Adrenal gland (tissue), 12 donors: Measurements from ENCODE around the gene CCDC124. TPM values are rescaled to one million over a fixed set of nuclear protein-coding genes. Genes with fewer than 3 reads are reported as not detected.
"Not testable (repeated sequence)": the region's sequence is repeated elsewhere in the genome, so short reads cannot be mapped to it uniquely, and the experiment has no call there.

Experiments used
- DNase-seq, 7 donors: peaks; one replicate each; pipeline ENCODE4 v3.0.0-alpha.2; 2019 to 2020
- H3K27ac ChIP-seq, 5 donors: fragments of 200-600 bp; sonication (generic) in 4 of 5; 1 replicate in 3 of 5; 2 replicates in 2 of 5; pipeline versions ENCODE4 v1.5.1 to v1.8.0; 2016 to 2020; ENCODE audit warnings: mild to moderate bottlenecking in 1 of 5
- H3K27me3 ChIP-seq: fragments of 200-600 bp; 2 replicates; pipeline ENCODE4 v1.8.0; 2021
- H3K36me3 ChIP-seq, 2 donors: fragments of 200-600 bp; replicated peaks in 1 of 2; 1 replicate in 1 of 2; 2 replicates in 1 of 2; pipeline versions ENCODE4 v1.5.1 to v1.8.0; 2018 to 2022
- H3K4me1 ChIP-seq, 2 donors: fragments of 200-600 bp; replicated peaks in 1 of 2; 1 replicate in 1 of 2; 2 replicates in 1 of 2; pipeline versions ENCODE4 v1.5.1 to v1.8.0; 2018 to 2021
- H3K4me3 ChIP-seq, 4 donors: fragments of 200-600 bp; sonication (generic) in 3 of 4; one replicate each; pipeline ENCODE4 v1.5.1; 2016 to 2018
- H3K9me3 ChIP-seq, 3 donors: fragments of 200-600 bp; sonication (generic) in 1 of 3; replicated peaks in 1 of 3; 1 replicate in 2 of 3; 2 replicates in 1 of 3; pipeline versions ENCODE4 v1.5.1 to v1.8.0; 2016 to 2021
- CTCF ChIP-seq, 6 experiments: fragments of 450-650 bp in 4 of 6; fragments of 200-600 bp in 2 of 6; sonication (generic) in 1 of 6; IDR thresholded peaks; 1 replicate in 5 of 6; 2 replicates in 1 of 6; pipeline versions ENCODE4 v1.5.1 to v1.8.0; 2016 to 2021; ENCODE audit warnings: antibody characterized with exemption in 6 of 6, mild to moderate bottlenecking in 2 of 6, moderate library complexity in 1 of 6
- POLR2A ChIP-seq, 2 donors: fragments of 450-650 bp; IDR thresholded peaks; one replicate each; pipeline ENCODE4 v1.6.1; 2017; ENCODE audit warnings: antibody characterized with exemption in 2 of 2, mild to moderate bottlenecking in 2 of 2, moderate library complexity in 1 of 2
- WGBS, 4 donors: extraction: QIAGEN DNeasy Blood & Tissue Kit in 2 of 4; methylation state at CpG; one replicate each; pipeline versions ENCODE4 v1.1.5 to v1.1.7; 2013 to 2017; 5-methylcytosine and 5-hydroxymethylcytosine counted together
- intact Hi-C, 2 donors: fragments of 100-400 bp; cut with DNase I; formaldehyde crosslinking; loops; one replicate each; pipeline versions ENCODE4 v1.14.1 to v1.15.0; 2022 to 2023
- polyA plus RNA-seq, 3 donors: library from polyadenylated mRNA; stranded (reverse); fragments of 200-250 nt in 2 of 3; fragments of 350-450 nt in 1 of 3; fragmentation: Illumina TruSeq in 1 of 3; extraction: RNeasy Lipid Tissue Mini Kit (QIAGEN cat#74804) in 1 of 3; gene quantifications; one replicate each; pipeline ENCODE4 v1.2.3, GENCODE V29; 2013 to 2014
- total RNA-seq, 9 donors: library from RNA; depleted of rRNA in 4 of 9; stranded (reverse); fragments of >200 nt in 4 of 9; fragments of 120-200 nt in 1 of 9; fragmentation: NEBNext Ultra II Directional in 1 of 9; extraction: Animal tissue kit (Norgen Biotek cat#: 25700) in 1 of 9; gene quantifications; one replicate each; pipeline versions ENCODE4 v1.1.0 to v1.2.4, GENCODE V29; 2013 to 2023
- donor health status: healthy with polysubstance abuse.
- donor health status: Bipolar disorder and iron deficiency.
- donor health status: DM: yes; HTN: yes; CAD: no.
- donor health status: DM: no; HTN: no; CAD: no.
- donor health status: DM: no; HTN: no; CAD: no.
- donor health status: DM: yes; HTN: yes; CAD: no.

The CCDC124 gene
- total and polyA plus RNA-seq, 12 donors, result 11.3 to 143 (median 65.9) TPM

- no peaks in the 10 kb centered on the region for H3K9me3 ChIP-seq
- no peaks in the 10 kb centered on the region for H3K4me1 ChIP-seq
- 68 to 76% (median 72%) methylated on average over 5 to 17 of the region's 17 CpGs for WGBS, 4 donors
- DNase-seq, result no peak
- H3K27ac ChIP-seq, result no peak overlapping the region
- no peak for TF ChIP-seq POLR2A (IDR thresholded peaks at IDR 0.05)
- no peak for TF ChIP-seq CTCF (IDR thresholded peaks at IDR 0.05)
- no peaks in the 10 kb centered on the region for H3K36me3 ChIP-seq
- no peaks in the 10 kb centered on the region for H3K27me3 ChIP-seq
- intact Hi-C loops, result no loop called here
- no peak overlapping the region for H3K4me3 ChIP-seq
These were observed 52.4 kb downstream of the CCDC124 start for GRCh38 chr19:17985037-17985818.

- DNase-seq, H3K27me3 ChIP-seq, intact Hi-C loops, H3K9me3 ChIP-seq, H3K4me3 ChIP-seq, H3K36me3 ChIP-seq, H3K4me1 ChIP-seq, H3K27ac ChIP-seq: not testable (repeated sequence)
- WGBS, 4 donors, result 73 to 84% (median 78%) methylated on average over 7 to 8 of the region's 8 CpGs
These were observed 53.8 kb downstream of the CCDC124 start for GRCh38 chr19:17986569-17986968.

GRCh38 chr19:17988161-17988560, 55.3 kb downstream of the CCDC124 start:
- intact Hi-C loops, result no loop called here

GRCh38 chr19:17989425-17990094, 56.7 kb downstream of the CCDC124 start:
- intact Hi-C loops, result no loop called here
- Histone ChIP-seq H3K4me3 (no peak overlapping the region), H3K36me3 (no peaks in the 10 kb centered on the region), H3K27ac (no peak overlapping the region), H3K27me3 (no peaks in the 10 kb centered on the region), H3K9me3 (no peaks in the 10 kb centered on the region), H3K4me1 (no peaks in the 10 kb centered on the region)
- no peak for DNase-seq
- TF ChIP-seq CTCF (IDR thresholded peaks at IDR 0.05) (no peak), POLR2A (IDR thresholded peaks at IDR 0.05) (no peak)
- 88 to 93% (median 90%) methylated on average over 16 of the region's 16 CpGs for WGBS, 4 donors

More at GRCh38 chr19:17988161-17988560, 55.3 kb downstream of the CCDC124 start:
- H3K27ac ChIP-seq, result no peak overlapping the region
- H3K9me3 ChIP-seq, result no peaks in the 10 kb centered on the region
- no peaks in the 10 kb centered on the region for H3K27me3 ChIP-seq
- no peak for TF ChIP-seq POLR2A (IDR thresholded peaks at IDR 0.05)
- no peak for TF ChIP-seq CTCF (IDR thresholded peaks at IDR 0.05)
- 88 to 93% (median 90%) methylated on average over 12 to 13 of the region's 13 CpGs for WGBS, 4 donors
- no peak overlapping the region for H3K4me3 ChIP-seq
- no peaks in the 10 kb centered on the region for H3K4me1 ChIP-seq
- no peak for DNase-seq
- H3K36me3 ChIP-seq, result no peaks in the 10 kb centered on the region
